ENCODE results near the gene RPL28.

GRCh38 chr19:55384131-55384919, 1.4 kb upstream of the RPL28 start, which contains the start of gene TMEM238:
- TF ChIP-seq CTCF (IDR thresholded peaks at IDR 0.05) (no peak), EP300 (IDR thresholded peaks at IDR 0.05) (no peak)
